ENCODE results near the gene SLC6A17. TPM values are rescaled to one million over a fixed set of nuclear protein-coding genes. Genes with fewer than 3 reads are reported as not detected.

The SLC6A17 gene
- total and polyA plus RNA-seq, 2 experiments from 2014 or later: 0.03 to 0.17 TPM

DNA sequence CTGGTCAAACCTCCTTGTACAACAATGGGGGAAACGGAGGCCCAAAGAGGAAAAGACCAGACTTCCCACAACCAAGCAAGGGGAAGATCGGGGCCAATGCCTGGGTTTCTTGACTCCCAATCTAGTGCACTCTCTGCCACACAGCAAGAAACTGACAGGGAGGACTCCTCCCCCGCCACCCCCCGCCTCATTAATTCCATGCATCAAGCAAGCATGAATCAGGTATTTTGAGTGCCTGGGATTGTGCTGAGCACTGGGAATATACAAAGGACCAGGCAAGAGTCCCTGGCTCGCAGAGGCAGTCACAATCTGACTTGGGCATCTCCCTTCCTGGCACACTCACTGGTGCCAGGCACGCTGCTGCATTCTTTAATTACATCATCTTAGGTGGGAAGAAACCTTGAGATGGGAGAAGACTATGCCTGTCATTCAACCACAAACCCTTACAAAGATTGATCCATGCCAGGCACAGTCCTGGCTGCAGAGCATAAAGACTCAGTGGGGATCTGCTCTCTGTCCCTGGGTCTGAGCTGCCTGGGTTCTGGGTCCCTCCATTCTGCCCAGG lies 55.4 kb downstream of the SLC6A17 start (continued):
- TF ChIP-seq ZNF462 (CRISPR knock-in tag; IDR thresholded peaks at IDR 0.05) (no peak), ZNF331 (CRISPR knock-in tag; IDR thresholded peaks at IDR 0.05; ENCODE audit: low read depth) (no peak)
- TF ChIP-seq, protein P1, sequence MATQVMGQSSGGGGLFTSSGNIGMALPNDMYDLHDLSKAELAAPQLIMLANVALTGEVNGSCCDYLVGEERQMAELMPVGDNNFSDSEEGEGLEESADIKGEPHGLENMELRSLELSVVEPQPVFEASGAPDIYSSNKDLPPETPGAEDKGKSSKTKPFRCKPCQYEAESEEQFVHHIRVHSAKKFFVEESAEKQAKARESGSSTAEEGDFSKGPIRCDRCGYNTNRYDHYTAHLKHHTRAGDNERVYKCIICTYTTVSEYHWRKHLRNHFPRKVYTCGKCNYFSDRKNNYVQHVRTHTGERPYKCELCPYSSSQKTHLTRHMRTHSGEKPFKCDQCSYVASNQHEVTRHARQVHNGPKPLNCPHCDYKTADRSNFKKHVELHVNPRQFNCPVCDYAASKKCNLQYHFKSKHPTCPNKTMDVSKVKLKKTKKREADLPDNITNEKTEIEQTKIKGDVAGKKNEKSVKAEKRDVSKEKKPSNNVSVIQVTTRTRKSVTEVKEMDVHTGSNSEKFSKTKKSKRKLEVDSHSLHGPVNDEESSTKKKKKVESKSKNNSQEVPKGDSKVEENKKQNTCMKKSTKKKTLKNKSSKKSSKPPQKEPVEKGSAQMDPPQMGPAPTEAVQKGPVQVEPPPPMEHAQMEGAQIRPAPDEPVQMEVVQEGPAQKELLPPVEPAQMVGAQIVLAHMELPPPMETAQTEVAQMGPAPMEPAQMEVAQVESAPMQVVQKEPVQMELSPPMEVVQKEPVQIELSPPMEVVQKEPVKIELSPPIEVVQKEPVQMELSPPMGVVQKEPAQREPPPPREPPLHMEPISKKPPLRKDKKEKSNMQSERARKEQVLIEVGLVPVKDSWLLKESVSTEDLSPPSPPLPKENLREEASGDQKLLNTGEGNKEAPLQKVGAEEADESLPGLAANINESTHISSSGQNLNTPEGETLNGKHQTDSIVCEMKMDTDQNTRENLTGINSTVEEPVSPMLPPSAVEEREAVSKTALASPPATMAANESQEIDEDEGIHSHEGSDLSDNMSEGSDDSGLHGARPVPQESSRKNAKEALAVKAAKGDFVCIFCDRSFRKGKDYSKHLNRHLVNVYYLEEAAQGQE (IDR thresholded peaks at IDR 0.05; ENCODE audit: unreplicated experiment): no peak

- no peak for DNase-seq (ENCODE audit: low spot score)
- H3K4me2 ChIP-seq: no peak overlapping the region
- no peaks in the 10 kb centered on the region for H3K36me3 ChIP-seq (ENCODE audit: insufficient read depth)
- no peaks in the 10 kb centered on the region for H3K9me2 ChIP-seq (ENCODE audit: insufficient read depth)
- Mint-ChIP-seq H3K9me3 (no peaks in the 10 kb centered on the region; the same call in 2 of the 3 replicates), H3K27ac (no peak overlapping the region), H3K4me1 (peaks cover 25% of the 10 kb centered on the region), H3K36me3 (ENCODE audit: low read depth) (no peaks in the 10 kb centered on the region; the same call in 2 of the 3 replicates), H3K4me3 (no peak overlapping the region), H3K27me3 (ENCODE audit: insufficient read depth, low read depth, poor library complexity) (peaks cover 15% of the 10 kb centered on the region)
- H3K27ac ChIP-seq (ENCODE audit: low read depth): no peak overlapping the region
- no peak for ATAC-seq
- H3K4me1 ChIP-seq (ENCODE audit: insufficient read depth): peaks cover 10% of the 10 kb centered on the region; the same call in 1 of the 2 replicates
- no peak overlapping the region for H3K4me3 ChIP-seq
- no peak overlapping the region for H2AFZ ChIP-seq
- peaks cover 13% of the 10 kb centered on the region; the same call in 1 of the 2 replicates for H3F3A ChIP-seq (replicated peaks; ENCODE audit: low read depth)
- H4K20me1 ChIP-seq (replicated peaks; ENCODE audit: insufficient read depth): no peaks in the 10 kb centered on the region
- peaks cover 19% of the 10 kb centered on the region for H3K27me3 ChIP-seq (ENCODE audit: insufficient read depth)
- H3K79me2 ChIP-seq (replicated peaks; ENCODE audit: insufficient read depth): no peaks in the 10 kb centered on the region
- TF ChIP-seq, protein P1 (IDR thresholded peaks at IDR 0.05; ENCODE audit: unreplicated experiment): no peak
- TF ChIP-seq CREB1 (CRISPR knock-in tag; IDR thresholded peaks at IDR 0.05; ENCODE audit: low read depth): no peak
- no peak for TF ChIP-seq JUNB (IDR thresholded peaks at IDR 0.05; ENCODE audit: unreplicated experiment)
- no peak for TF ChIP-seq POLR2AphosphoS5 (IDR thresholded peaks at IDR 0.05; ENCODE audit: low read depth)
- no peak for TF ChIP-seq EZH2phosphoT487 (IDR thresholded peaks at IDR 0.05; ENCODE audit: unreplicated experiment)
- TF ChIP-seq ZNF114 (CRISPR knock-in tag; IDR thresholded peaks at IDR 0.05): no peak
- no peak for TF ChIP-seq ZNF331 (CRISPR knock-in tag; IDR thresholded peaks at IDR 0.05; ENCODE audit: low read depth)
- no peak for TF ChIP-seq ETS1 (IDR thresholded peaks at IDR 0.05)
Observed at GRCh38 chr1:110206261-110206920, 56.1 kb downstream of the SLC6A17 start.

Data from GM23338 (cell line).